HUES64 (cell line): ENCODE data around the gene MMP20.

Experiments used
- H3K27ac ChIP-seq: 2 replicates; pipeline ENCODE4 v1.7.0; 2013; ENCODE audit warnings: low read depth, low read length, inconsistent platforms
- H3K27me3 ChIP-seq: 2 replicates; pipeline ENCODE4 v1.6.1; 2013; ENCODE audit warnings: mild to moderate bottlenecking, low read length; ENCODE audit not compliant: insufficient read depth
- H3K36me3 ChIP-seq: 2 replicates; pipeline ENCODE4 v1.6.1; 2013; ENCODE audit warnings: mild to moderate bottlenecking, low read length; ENCODE audit not compliant: insufficient read depth
- H3K4me1 ChIP-seq: 2 replicates; pipeline ENCODE4 v1.6.1; 2013; ENCODE audit warnings: mild to moderate bottlenecking, low read length, moderate library complexity; ENCODE audit not compliant: insufficient read depth
- H3K4me3 ChIP-seq: 2 replicates; pipeline ENCODE4 v1.5.1; 2013; ENCODE audit warnings: mild to moderate bottlenecking, low read length, moderate library complexity
- H3K9ac ChIP-seq: 2 replicates; pipeline ENCODE4 v1.6.1; 2013; ENCODE audit warnings: mild to moderate bottlenecking, low read depth, low read length
- H3K9me3 ChIP-seq: 2 replicates; pipeline ENCODE4 v1.6.1; 2013; ENCODE audit warnings: low read depth, low read length; ENCODE audit not compliant: insufficient read depth
- WGBS: fragments of 150-250, 120-280 bp; methylation state at CpG from one replicate; pipeline ENCODE4 v1.1.7; 2013; ENCODE audit warnings: missing lambda C conversion rate; 5-methylcytosine and 5-hydroxymethylcytosine counted together

Gene MMP20

GRCh38 chr11:102576350-102576749, 48.8 kb downstream of the MMP20 start:
- no peaks in the 10 kb centered on the region for H3K9me3 ChIP-seq
- no peak overlapping the region for H3K4me3 ChIP-seq
- no peak overlapping the region for H3K27ac ChIP-seq
- no peak overlapping the region for H3K9ac ChIP-seq
- WGBS, result 100% methylated on average over 3 of the region's 3 CpGs
- H3K4me1 ChIP-seq, result no peaks in the 10 kb centered on the region
- no peaks in the 10 kb centered on the region for H3K27me3 ChIP-seq
- H3K36me3 ChIP-seq, result no peaks in the 10 kb centered on the region

- H3K9ac ChIP-seq, result no peak overlapping the region
Measured at GRCh38 chr11:102575012-102575411, 50.1 kb downstream of the MMP20 start.

DNA sequence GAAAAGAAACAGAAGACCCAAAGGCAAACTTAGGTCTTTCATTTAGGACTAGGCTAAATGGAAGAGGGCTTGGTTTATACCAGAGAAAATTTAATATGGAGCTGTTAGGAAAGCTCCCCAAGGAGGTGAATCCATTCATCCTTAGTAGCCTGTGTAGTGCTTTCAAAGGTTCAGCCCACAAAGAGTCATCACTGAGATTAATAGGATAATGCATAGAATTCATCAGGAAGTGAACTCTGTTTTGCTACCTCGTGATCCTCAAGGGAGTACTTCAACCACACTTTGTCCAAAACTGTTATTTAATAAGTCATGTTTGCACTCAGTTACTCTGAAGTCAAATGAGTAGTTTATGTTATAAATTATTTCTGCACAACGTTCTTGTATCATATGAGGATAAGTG, 51.3 kb downstream of the MMP20 start:
- no peaks in the 10 kb centered on the region for H3K36me3 ChIP-seq
- no peaks in the 10 kb centered on the region for H3K4me1 ChIP-seq
- no peaks in the 10 kb centered on the region for H3K27me3 ChIP-seq
- H3K9me3 ChIP-seq, result no peaks in the 10 kb centered on the region
- no peak overlapping the region for H3K9ac ChIP-seq
- no peak overlapping the region for H3K4me3 ChIP-seq
- no peak overlapping the region for H3K27ac ChIP-seq
- WGBS, result 75% methylated on average over 1 of the region's 2 CpGs

More at GRCh38 chr11:102575012-102575411, 50.1 kb downstream of the MMP20 start:
- no peaks in the 10 kb centered on the region for H3K27me3 ChIP-seq
- H3K9me3 ChIP-seq, result no peaks in the 10 kb centered on the region
- H3K4me3 ChIP-seq, result no peak overlapping the region
- 94% methylated on average over 2 of the region's 2 CpGs for WGBS
- no peak overlapping the region for H3K27ac ChIP-seq
- no peaks in the 10 kb centered on the region for H3K4me1 ChIP-seq
- no peaks in the 10 kb centered on the region for H3K36me3 ChIP-seq

- H3K27me3 ChIP-seq, result no peaks in the 10 kb centered on the region
- peaks cover 7% of the 10 kb centered on the region; the same call in 1 of the 2 replicates for H3K9me3 ChIP-seq
- 96% methylated on average over 2 of the region's 2 CpGs for WGBS
- no peak overlapping the region for H3K9ac ChIP-seq
- H3K36me3 ChIP-seq, result no peaks in the 10 kb centered on the region
- no peak overlapping the region for H3K4me3 ChIP-seq
- H3K27ac ChIP-seq, result no peak overlapping the region
- no peaks in the 10 kb centered on the region for H3K4me1 ChIP-seq
Measured at GRCh38 chr11:102572554-102573220, 52.4 kb downstream of the MMP20 start.

GRCh38 chr11:102568851-102569250, 56.3 kb downstream of the MMP20 start:
- Histone ChIP-seq H3K27ac (no peak overlapping the region), H3K36me3 (no peaks in the 10 kb centered on the region), H3K9me3 (peaks cover 23% of the 10 kb centered on the region), H3K27me3 (no peaks in the 10 kb centered on the region), H3K4me3 (no peak overlapping the region), H3K9ac (no peak overlapping the region), H3K4me1 (no peaks in the 10 kb centered on the region)
- 77% methylated on average over 3 of the region's 3 CpGs for WGBS

DNA sequence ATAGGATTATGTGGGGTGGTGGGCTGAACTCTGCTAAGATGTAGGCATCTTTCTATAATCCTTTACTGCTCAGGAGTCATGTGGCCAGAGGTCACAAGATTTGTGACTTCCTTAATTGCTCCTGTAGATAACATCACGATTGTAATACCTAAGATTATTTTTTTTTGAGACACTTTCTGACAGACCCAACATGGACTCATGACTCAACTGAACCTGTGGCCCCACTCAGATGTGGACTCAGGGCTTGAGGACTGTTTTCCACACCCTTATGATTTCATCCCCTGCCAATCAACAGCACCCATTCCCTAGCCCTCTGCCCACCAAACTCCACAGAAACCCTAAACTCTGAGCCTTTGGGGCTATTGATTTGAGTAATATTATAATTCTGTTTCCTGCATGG, 59.0 kb downstream of the MMP20 start:
- Histone ChIP-seq H3K9ac (no peak overlapping the region), H3K27me3 (no peaks in the 10 kb centered on the region), H3K36me3 (no peaks in the 10 kb centered on the region), H3K4me3 (no peak overlapping the region), H3K9me3 (peaks cover 23% of the 10 kb centered on the region), H3K4me1 (no peaks in the 10 kb centered on the region), H3K27ac (no peak overlapping the region)
- 97% methylated on average over 1 of the region's 1 CpG for WGBS

DNA sequence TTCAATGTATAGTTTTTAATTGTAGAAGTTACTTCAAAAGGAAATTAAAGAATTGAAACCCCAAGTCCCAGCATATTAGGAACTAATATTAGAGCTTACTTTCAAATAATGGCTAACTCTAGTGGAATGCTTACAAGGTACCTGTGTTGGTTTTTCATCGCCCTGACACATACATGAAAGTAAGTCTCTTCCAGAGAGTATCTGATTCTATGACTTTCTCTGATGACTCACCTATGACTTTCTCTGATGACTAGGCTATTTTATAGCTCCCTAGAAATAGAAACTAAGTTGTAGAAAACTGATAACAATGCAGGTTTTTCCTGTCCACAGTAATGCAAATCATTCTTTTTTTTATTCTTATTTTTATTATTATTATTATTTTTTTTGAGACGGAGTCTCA, 61.0 kb downstream of the MMP20 start:
- H3K36me3 ChIP-seq, result no peaks in the 10 kb centered on the region
- no peaks in the 10 kb centered on the region for H3K27me3 ChIP-seq
- no peak overlapping the region for H3K27ac ChIP-seq
- WGBS, result 92% methylated on average over 2 of the region's 2 CpGs
- H3K4me3 ChIP-seq, result no peak overlapping the region
- peaks cover 23% of the 10 kb centered on the region for H3K9me3 ChIP-seq
- peaks cover 13% of the 10 kb centered on the region for H3K4me1 ChIP-seq
- H3K9ac ChIP-seq, result no peak overlapping the region

DNA sequence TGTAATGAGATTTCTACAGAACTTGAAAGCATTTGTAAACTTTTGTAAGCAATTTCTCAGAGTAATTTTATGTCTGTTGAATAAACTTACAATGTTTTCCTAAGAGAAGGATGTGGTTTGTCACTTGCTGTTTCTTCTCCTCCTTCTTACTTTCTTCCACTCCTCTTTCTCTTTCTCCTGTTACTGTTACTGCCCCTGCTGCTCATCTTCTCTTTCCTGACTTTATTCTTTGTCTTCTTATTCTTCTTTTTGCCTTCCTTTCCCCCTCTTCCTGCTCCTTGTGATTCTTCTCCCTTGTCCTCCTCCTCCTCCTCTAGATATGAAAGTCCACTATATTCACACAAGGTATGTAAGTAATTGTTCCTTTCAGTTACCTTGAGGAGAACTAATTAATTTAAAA, 63.5 kb downstream of the MMP20 start:
- Histone ChIP-seq H3K9ac (no peak overlapping the region), H3K36me3 (no peaks in the 10 kb centered on the region), H3K27me3 (no peaks in the 10 kb centered on the region), H3K9me3 (peaks cover 17% of the 10 kb centered on the region), H3K4me1 (peaks cover 15% of the 10 kb centered on the region), H3K4me3 (no peak overlapping the region), H3K27ac (no peak overlapping the region)

- Histone ChIP-seq H3K4me3 (no peak overlapping the region), H3K36me3 (no peaks in the 10 kb centered on the region), H3K27me3 (no peaks in the 10 kb centered on the region), H3K9me3 (0 out of 2 replicates have a peak, but pooled peaks cover 8% of the 10 kb centered on the region), H3K9ac (no peak overlapping the region), H3K27ac (no peak overlapping the region), H3K4me1 (peaks cover 15% of the 10 kb centered on the region)
- 88% methylated on average over 4 of the region's 6 CpGs for WGBS
Measured at GRCh38 chr11:102560555-102561011, 64.5 kb downstream of the MMP20 start.

DNA sequence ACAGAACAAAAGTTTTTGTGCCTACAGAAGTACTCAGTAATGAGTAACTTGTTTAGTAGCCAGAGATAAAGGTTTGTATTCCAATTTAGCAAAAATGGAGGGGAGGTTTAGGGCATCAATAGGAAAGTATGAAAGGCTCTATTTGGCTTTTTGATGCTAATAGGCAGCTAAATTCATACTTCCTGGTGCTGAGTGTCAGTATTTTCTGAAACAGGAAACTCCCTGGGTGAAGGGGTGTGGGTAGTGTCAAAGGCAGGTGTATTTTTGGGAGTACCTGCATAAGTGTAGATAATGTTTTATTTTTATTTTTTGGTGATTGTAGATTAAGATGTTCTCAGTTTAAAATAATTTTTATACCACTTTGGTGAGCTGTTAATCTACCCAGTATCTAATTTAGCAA, 65.3 kb downstream of the MMP20 start:
- Histone ChIP-seq H3K9ac (no peak overlapping the region), H3K4me1 (peaks cover 15% of the 10 kb centered on the region), H3K36me3 (no peaks in the 10 kb centered on the region), H3K27ac (no peak overlapping the region), H3K9me3 (0 out of 2 replicates have a peak, but pooled peaks cover 8% of the 10 kb centered on the region), H3K27me3 (no peaks in the 10 kb centered on the region), H3K4me3 (no peak overlapping the region)

DNA sequence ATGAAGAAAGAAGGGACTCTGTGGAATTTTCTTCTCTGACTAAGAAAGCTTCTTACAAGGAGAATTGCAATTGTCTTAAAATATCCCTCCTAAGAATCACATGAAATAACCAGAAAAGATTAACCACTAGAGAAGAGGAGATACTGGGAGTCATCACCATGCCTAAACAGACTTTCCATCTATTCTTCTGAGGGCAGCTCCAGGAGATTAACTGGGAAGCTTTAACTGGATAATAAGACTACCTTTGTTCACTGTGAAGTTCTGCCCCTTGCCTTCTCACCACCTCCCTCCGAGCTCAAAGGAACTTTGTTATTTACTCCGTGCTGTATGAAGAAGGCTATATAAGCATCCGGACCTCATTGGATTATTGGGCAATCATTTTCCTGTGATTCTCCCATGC, 70.0 kb downstream of the MMP20 start:
- H3K4me1 ChIP-seq, result peaks cover 13% of the 10 kb centered on the region
- H3K9ac ChIP-seq, result no peak overlapping the region
- H3K27ac ChIP-seq, result no peak overlapping the region
- 0 out of 2 replicates have a peak, but pooled peaks cover 8% of the 10 kb centered on the region for H3K9me3 ChIP-seq
- no peaks in the 10 kb centered on the region for H3K27me3 ChIP-seq
- H3K4me3 ChIP-seq, result no peak overlapping the region
- H3K36me3 ChIP-seq, result no peaks in the 10 kb centered on the region
- WGBS, result 90% methylated on average over 3 of the region's 3 CpGs

GRCh38 chr11:102553835-102554282, 71.3 kb downstream of the MMP20 start:
- 86% methylated on average over 5 of the region's 5 CpGs for WGBS
- Histone ChIP-seq H3K9me3 (0 out of 2 replicates have a peak, but pooled peaks cover 8% of the 10 kb centered on the region), H3K36me3 (no peaks in the 10 kb centered on the region), H3K4me1 (peaks cover under 1% of the 10 kb centered on the region; the same call in 1 of the 2 replicates), H3K27me3 (no peaks in the 10 kb centered on the region), H3K27ac (no peak overlapping the region), H3K4me3 (no peak overlapping the region), H3K9ac (no peak overlapping the region)
